ENCODE results near the gene ADAMTS16. TPM values are rescaled to one million over a fixed set of nuclear protein-coding genes. Genes with fewer than 3 reads are reported as not detected.

Gene ADAMTS16
- total and polyA plus RNA-seq, 2 experiments from 2014 or later: 2.8 to 15.4 TPM

DNA sequence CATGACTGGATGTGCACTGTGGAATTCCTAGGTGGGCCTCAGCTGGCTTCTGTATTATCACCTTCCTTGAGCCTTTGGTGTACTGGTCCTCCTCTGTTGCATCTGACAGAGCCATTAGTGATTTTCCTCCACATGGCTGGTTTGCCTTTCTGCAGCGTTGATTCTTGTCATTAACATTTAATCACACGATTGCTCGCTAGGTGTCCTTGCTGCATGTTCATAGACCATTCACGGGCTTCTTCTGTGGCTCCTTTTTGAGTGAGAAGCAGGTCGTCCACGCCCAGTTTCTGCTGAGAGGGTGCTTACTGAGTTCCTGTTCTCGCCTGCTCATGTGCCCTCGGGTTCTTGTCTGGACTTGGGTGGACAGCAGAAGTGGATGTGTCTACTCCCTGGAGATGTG lies 29.3 kb downstream of the ADAMTS16 start:
- Histone ChIP-seq H3K36me3 (ENCODE audit: insufficient read depth) (no peaks in the 10 kb centered on the region), H3K4me2 (no peak overlapping the region), H3K79me2 (replicated peaks; ENCODE audit: insufficient read depth) (peaks cover 37% of the 10 kb centered on the region), H3K27ac (ENCODE audit: low read depth) (no peak overlapping the region), H3K9me2 (ENCODE audit: insufficient read depth) (peaks cover 4% of the 10 kb centered on the region; the same call in 1 of the 2 replicates), H3K27me3 (ENCODE audit: insufficient read depth) (no peaks in the 10 kb centered on the region), H3K4me3 (no peak overlapping the region), H2AFZ (no peak overlapping the region), H3F3A (replicated peaks; ENCODE audit: low read depth) (no peaks in the 10 kb centered on the region), H4K20me1 (replicated peaks; ENCODE audit: insufficient read depth) (no peaks in the 10 kb centered on the region), H3K4me1 (ENCODE audit: insufficient read depth) (no peaks in the 10 kb centered on the region)
- DNase-seq (ENCODE audit: low spot score): no peak
- no peak overlapping the region for H3K4me3 Mint-ChIP-seq
- H3K4me1 Mint-ChIP-seq: peaks cover 6% of the 10 kb centered on the region; the same call in 1 of the 3 replicates
- peaks cover 6% of the 10 kb centered on the region for H3K9me3 Mint-ChIP-seq
- ATAC-seq: no peak
- TF ChIP-seq EZH2 (IDR thresholded peaks at IDR 0.05; ENCODE audit: low read depth, unreplicated experiment) (no peak), ETS1 (IDR thresholded peaks at IDR 0.05) (no peak), EZH2phosphoT487 (IDR thresholded peaks at IDR 0.05; ENCODE audit: unreplicated experiment) (no peak), STAT1 (IDR thresholded peaks at IDR 0.05; ENCODE audit: unreplicated experiment) (no peak), NANOG (IDR thresholded peaks at IDR 0.05; ENCODE audit: borderline replicate concordance) (no peak)
- TF ChIP-seq, protein P1, sequence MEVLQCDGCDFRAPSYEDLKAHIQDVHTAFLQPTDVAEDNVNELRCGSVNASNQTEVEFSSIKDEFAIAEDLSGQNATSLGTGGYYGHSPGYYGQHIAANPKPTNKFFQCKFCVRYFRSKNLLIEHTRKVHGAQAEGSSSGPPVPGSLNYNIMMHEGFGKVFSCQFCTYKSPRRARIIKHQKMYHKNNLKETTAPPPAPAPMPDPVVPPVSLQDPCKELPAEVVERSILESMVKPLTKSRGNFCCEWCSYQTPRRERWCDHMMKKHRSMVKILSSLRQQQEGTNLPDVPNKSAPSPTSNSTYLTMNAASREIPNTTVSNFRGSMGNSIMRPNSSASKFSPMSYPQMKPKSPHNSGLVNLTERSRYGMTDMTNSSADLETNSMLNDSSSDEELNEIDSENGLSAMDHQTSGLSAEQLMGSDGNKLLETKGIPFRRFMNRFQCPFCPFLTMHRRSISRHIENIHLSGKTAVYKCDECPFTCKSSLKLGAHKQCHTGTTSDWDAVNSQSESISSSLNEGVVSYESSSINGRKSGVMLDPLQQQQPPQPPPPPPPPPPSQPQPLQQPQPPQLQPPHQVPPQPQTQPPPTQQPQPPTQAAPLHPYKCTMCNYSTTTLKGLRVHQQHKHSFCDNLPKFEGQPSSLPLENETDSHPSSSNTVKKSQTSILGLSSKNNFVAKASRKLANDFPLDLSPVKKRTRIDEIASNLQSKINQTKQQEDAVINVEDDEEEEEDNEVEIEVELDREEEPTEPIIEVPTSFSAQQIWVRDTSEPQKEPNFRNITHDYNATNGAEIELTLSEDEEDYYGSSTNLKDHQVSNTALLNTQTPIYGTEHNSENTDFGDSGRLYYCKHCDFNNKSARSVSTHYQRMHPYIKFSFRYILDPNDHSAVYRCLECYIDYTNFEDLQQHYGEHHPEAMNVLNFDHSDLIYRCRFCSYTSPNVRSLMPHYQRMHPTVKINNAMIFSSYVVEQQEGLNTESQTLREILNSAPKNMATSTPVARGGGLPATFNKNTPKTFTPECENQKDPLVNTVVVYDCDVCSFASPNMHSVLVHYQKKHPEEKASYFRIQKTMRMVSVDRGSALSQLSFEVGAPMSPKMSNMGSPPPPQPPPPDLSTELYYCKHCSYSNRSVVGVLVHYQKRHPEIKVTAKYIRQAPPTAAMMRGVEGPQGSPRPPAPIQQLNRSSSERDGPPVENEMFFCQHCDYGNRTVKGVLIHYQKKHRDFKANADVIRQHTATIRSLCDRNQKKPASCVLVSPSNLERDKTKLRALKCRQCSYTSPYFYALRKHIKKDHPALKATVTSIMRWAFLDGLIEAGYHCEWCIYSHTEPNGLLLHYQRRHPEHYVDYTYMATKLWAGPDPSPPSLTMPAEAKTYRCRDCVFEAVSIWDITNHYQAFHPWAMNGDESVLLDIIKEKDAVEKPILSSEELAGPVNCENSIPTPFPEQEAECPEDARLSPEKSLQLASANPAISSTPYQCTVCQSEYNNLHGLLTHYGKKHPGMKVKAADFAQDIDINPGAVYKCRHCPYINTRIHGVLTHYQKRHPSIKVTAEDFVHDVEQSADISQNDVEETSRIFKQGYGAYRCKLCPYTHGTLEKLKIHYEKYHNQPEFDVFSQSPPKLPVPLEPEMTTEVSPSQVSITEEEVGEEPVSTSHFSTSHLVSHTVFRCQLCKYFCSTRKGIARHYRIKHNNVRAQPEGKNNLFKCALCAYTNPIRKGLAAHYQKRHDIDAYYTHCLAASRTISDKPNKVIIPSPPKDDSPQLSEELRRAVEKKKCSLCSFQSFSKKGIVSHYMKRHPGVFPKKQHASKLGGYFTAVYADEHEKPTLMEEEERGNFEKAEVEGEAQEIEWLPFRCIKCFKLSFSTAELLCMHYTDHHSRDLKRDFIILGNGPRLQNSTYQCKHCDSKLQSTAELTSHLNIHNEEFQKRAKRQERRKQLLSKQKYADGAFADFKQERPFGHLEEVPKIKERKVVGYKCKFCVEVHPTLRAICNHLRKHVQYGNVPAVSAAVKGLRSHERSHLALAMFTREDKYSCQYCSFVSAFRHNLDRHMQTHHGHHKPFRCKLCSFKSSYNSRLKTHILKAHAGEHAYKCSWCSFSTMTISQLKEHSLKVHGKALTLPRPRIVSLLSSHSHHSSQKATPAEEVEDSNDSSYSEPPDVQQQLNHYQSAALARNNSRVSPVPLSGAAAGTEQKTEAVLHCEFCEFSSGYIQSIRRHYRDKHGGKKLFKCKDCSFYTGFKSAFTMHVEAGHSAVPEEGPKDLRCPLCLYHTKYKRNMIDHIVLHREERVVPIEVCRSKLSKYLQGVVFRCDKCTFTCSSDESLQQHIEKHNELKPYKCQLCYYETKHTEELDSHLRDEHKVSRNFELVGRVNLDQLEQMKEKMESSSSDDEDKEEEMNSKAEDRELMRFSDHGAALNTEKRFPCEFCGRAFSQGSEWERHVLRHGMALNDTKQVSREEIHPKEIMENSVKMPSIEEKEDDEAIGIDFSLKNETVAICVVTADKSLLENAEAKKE (CRISPR knock-in tag; IDR thresholded peaks at IDR 0.05): no peak
- peaks cover 13% of the 10 kb centered on the region; the same call in 2 of the 3 replicates for H3K36me3 Mint-ChIP-seq (ENCODE audit: low read depth)
- peaks cover 4% of the 10 kb centered on the region for H3K27me3 Mint-ChIP-seq (ENCODE audit: insufficient read depth, low read depth, poor library complexity)
- no peak overlapping the region for H3K27ac Mint-ChIP-seq
